CD14-positive monocyte (primary cell): Measurements from ENCODE around the gene EEFSEC. TPM values are rescaled to one million over a fixed set of nuclear protein-coding genes. Genes with fewer than 3 reads are reported as not detected.

Experiments used
- DNase-seq, 3 donors: peaks; one replicate each; pipeline ENCODE4 v3.0.0-alpha.2; 2011 to 2022
- H2AFZ ChIP-seq: 2 replicates; pipeline ENCODE4 v1.6.0; 2012; ENCODE audit warnings: mild to moderate bottlenecking, low read depth, low read length, inconsistent platforms; ENCODE audit not compliant: insufficient read depth, poor library complexity, severe bottlenecking
- H3K27ac ChIP-seq, 2 donors: 1 replicate in 1 of 2; 2 replicates in 1 of 2; pipeline ENCODE4 v1.5.1; 2012 to 2013; ENCODE audit warnings: low read length in 2 of 2, control low read depth in 1 of 2, inconsistent platforms in 1 of 2, low read depth in 1 of 2, mild to moderate bottlenecking in 1 of 2
- H3K27me3 ChIP-seq, 2 donors: one replicate each; pipeline versions ENCODE4 v1.6.0 to v1.6.1; 2011 to 2013; ENCODE audit warnings: low read length in 2 of 2; ENCODE audit not compliant: control insufficient read depth in 2 of 2, insufficient read depth in 2 of 2
- H3K36me3 ChIP-seq, 2 donors: replicated peaks in 1 of 2; 1 replicate in 1 of 2; 2 replicates in 1 of 2; pipeline versions ENCODE4 v1.5.1 to v1.6.1; 2012 to 2013; ENCODE audit warnings: low read length in 2 of 2, control low read depth in 1 of 2, inconsistent platforms in 1 of 2, mild to moderate bottlenecking in 1 of 2; ENCODE audit not compliant: insufficient read depth in 2 of 2, control insufficient read depth in 1 of 2
- H3K4me1 ChIP-seq, 2 donors: 1 replicate in 1 of 2; 2 replicates in 1 of 2; pipeline versions ENCODE4 v1.5.1 to v1.6.1; 2012 to 2013; ENCODE audit warnings: low read length in 2 of 2, control low read depth in 1 of 2, inconsistent platforms in 1 of 2, mild to moderate bottlenecking in 1 of 2, moderate library complexity in 1 of 2; ENCODE audit not compliant: insufficient read depth in 2 of 2, control insufficient read depth in 1 of 2
- H3K4me2 ChIP-seq: replicated peaks from 2 replicates; pipeline ENCODE3; 2012; ENCODE audit warnings: low read length, moderate library complexity, mild to moderate bottlenecking; ENCODE audit not compliant: poor library complexity, severe bottlenecking; ENCODE audit errors: extremely low read depth
- H3K4me3 ChIP-seq, 3 experiments: fragments of 200-600 bp in 1 of 3; sonication (generic) in 1 of 3; replicated peaks in 1 of 3; 1 replicate in 2 of 3; 2 replicates in 1 of 3; pipeline ENCODE4 v1.5.1; 2011 to 2013; ENCODE audit warnings: low read length in 3 of 3, mild to moderate bottlenecking in 3 of 3, control low read depth in 2 of 3, low read depth in 2 of 3, inconsistent platforms in 1 of 3, moderate library complexity in 1 of 3
- H3K79me2 ChIP-seq: 2 replicates; pipeline ENCODE4 v1.6.0; 2012; ENCODE audit warnings: mild to moderate bottlenecking, control low read depth, inconsistent platforms, low read length, moderate library complexity; ENCODE audit not compliant: insufficient read depth
- H3K9ac ChIP-seq: 2 replicates; pipeline ENCODE4 v1.6.0; 2017; ENCODE audit warnings: low read length, mild to moderate bottlenecking; ENCODE audit not compliant: insufficient read depth, poor library complexity, severe bottlenecking
- H3K9me3 ChIP-seq, 2 donors: replicated peaks in 1 of 2; 1 replicate in 1 of 2; 2 replicates in 1 of 2; pipeline versions ENCODE4 v1.5.1 to v1.6.1; 2012 to 2013; ENCODE audit warnings: low read length in 2 of 2, control low read depth in 1 of 2; ENCODE audit not compliant: control insufficient read depth in 1 of 2, insufficient read depth in 1 of 2
- H4K20me1 ChIP-seq: 2 replicates; pipeline ENCODE4 v1.6.0; 2012; ENCODE audit warnings: mild to moderate bottlenecking, low read length, control low read depth, moderate library complexity; ENCODE audit not compliant: insufficient read depth
- H3K27ac Mint-ChIP-seq, 7 donors: one replicate each; pipeline ENCODE4 v1.8.0; 2020; ENCODE audit warnings: mild to moderate bottlenecking in 7 of 7, mixed read lengths in 7 of 7, moderate library complexity in 6 of 7, inconsistent platforms in 2 of 7
- H3K27me3 Mint-ChIP-seq, 3 donors: one replicate each; pipeline ENCODE4 v1.8.0; 2021 to 2022; ENCODE audit warnings: low read depth in 3 of 3, mild to moderate bottlenecking in 3 of 3, mixed read lengths in 3 of 3, moderate library complexity in 3 of 3, inconsistent platforms in 1 of 3
- H3K36me3 Mint-ChIP-seq, 2 donors: one replicate each; pipeline ENCODE4 v1.8.0; 2020; ENCODE audit warnings: mixed read lengths in 2 of 2, inconsistent platforms in 1 of 2, mild to moderate bottlenecking in 1 of 2
- H3K4me1 Mint-ChIP-seq: one replicate; pipeline ENCODE4 v1.8.0; 2020; ENCODE audit warnings: mild to moderate bottlenecking, mixed read lengths
- H3K4me3 Mint-ChIP-seq, 2 donors: one replicate each; pipeline ENCODE4 v1.8.0; 2020; ENCODE audit warnings: mild to moderate bottlenecking in 2 of 2, mixed read lengths in 2 of 2, moderate library complexity in 1 of 2
- H3K9me3 Mint-ChIP-seq, 7 donors: one replicate each; pipeline ENCODE4 v1.8.0; 2020 to 2022; ENCODE audit warnings: mixed read lengths in 7 of 7, mild to moderate bottlenecking in 6 of 7, moderate library complexity in 6 of 7, inconsistent platforms in 2 of 7
- whole genome bisulfite sequencing: methylation state at CpG from one replicate; pipeline ENCODE4 v1.1.5; 2013; ENCODE audit warnings: missing lambda C conversion rate; ENCODE audit not compliant: insufficient coverage; 5-methylcytosine and 5-hydroxymethylcytosine counted together
- intact Hi-C, 2 donors: fragments of 100-400 bp; cut with micrococcal nuclease; formaldehyde crosslinking; loops; one replicate each; pipeline versions ENCODE4 v1.15.0 to v1.15.1; 2023
- polyA plus RNA-seq, 3 donors: library from polyadenylated mRNA; depleted of rRNA in 1 of 3; unstranded in 2 of 3; stranded (reverse) in 1 of 3; fragments of 300-500 nt in 2 of 3; fragments of >200 nt in 1 of 3; fragmentation: Illumina TruSeq in 2 of 3; gene quantifications; 1 replicate in 2 of 3; 2 replicates in 1 of 3; pipeline ENCODE4 v1.2.3, GENCODE V29; 2012 to 2021
- TF ChIP-seq, protein P1 (sequence below): fragments of 200-600 bp; IDR thresholded peaks from one replicate; pipeline ENCODE4 v1.8.0; 2022; ENCODE audit warnings: antibody characterized with exemption, mild to moderate bottlenecking

Gene EEFSEC
- polyA plus RNA-seq, 3 donors: 13.3 to 14.9 (median 14.9) TPM

DNA sequence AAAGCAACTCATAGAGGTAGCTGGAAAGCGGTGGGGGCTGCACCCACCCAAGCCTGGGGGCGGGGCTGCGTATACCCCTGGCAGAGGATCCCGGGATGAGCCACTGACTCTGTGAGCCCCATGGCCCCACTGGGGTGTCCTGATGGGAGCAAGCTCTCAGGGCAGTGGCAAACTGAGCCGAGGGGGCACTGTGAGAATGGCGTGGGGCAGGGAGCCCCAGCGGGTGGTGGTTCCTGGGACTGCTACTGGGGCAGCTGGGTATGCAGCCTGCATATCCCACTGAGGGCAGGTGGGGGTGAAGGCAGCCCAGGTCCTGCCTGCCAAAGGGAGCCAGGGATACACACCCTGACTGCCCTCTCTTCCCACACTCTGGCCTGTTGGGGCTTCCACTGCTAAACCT lies 254.0 kb downstream of the EEFSEC start:
- TF ChIP-seq, protein P1, sequence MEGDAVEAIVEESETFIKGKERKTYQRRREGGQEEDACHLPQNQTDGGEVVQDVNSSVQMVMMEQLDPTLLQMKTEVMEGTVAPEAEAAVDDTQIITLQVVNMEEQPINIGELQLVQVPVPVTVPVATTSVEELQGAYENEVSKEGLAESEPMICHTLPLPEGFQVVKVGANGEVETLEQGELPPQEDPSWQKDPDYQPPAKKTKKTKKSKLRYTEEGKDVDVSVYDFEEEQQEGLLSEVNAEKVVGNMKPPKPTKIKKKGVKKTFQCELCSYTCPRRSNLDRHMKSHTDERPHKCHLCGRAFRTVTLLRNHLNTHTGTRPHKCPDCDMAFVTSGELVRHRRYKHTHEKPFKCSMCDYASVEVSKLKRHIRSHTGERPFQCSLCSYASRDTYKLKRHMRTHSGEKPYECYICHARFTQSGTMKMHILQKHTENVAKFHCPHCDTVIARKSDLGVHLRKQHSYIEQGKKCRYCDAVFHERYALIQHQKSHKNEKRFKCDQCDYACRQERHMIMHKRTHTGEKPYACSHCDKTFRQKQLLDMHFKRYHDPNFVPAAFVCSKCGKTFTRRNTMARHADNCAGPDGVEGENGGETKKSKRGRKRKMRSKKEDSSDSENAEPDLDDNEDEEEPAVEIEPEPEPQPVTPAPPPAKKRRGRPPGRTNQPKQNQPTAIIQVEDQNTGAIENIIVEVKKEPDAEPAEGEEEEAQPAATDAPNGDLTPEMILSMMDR: no peak
- H3K9ac ChIP-seq: no peak overlapping the region
- no peak overlapping the region for H3K27ac Mint-ChIP-seq

DNA sequence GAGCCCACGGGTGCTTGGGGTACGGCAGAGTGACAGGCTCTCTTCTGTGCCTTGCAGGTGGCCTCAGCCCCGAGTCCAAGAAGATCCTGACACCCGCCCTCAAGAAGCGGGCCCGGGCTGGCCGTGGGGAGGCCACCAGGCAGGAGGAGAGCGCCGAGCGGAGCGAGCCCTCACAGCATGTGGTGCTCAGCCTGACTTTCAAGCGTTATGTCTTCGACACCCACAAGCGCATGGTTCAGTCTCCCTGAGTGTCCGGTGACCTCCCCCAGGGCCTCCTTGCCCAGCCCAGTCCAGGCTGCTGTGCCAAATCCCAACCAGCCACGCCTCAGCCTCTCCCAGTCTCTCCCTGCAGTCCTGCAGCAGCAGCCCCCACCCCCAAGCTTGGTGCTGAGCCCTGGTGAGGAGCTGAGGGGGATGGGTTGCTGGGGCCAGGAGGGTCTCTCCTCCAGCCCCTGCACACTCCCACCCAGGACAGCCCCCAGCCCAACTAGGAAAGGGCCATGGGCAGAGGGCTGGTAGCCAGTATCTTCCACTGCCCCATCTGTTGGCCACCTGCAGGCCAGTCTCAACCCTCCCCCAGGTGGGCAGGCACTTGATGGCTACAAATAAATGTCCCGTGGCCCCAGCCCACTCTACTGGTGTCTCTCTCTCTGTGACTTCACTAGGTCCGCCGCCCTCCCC lies 254.9 kb downstream of the EEFSEC start:
- Histone ChIP-seq H3K27ac (no peak overlapping the region), H3K9ac (no peak overlapping the region), H4K20me1 (no peaks in the 10 kb centered on the region), H3K36me3 (peaks cover 0 to 7% of the 10 kb centered on the region in 2 donors), H3K9me3 (no peaks in the 10 kb centered on the region), H3K4me1 (no peaks in the 10 kb centered on the region), H3K79me2 (no peaks in the 10 kb centered on the region), H3K27me3 (no peaks in the 10 kb centered on the region), H3K4me2 (no peak overlapping the region), H3K4me3 (no peak overlapping the region), H2AFZ (no peak overlapping the region)
- intact Hi-C loops: no loop called here
- no peak for DNase-seq
- no peak overlapping the region for H3K4me3 Mint-ChIP-seq
- H3K4me1 Mint-ChIP-seq: peaks cover 5% of the 10 kb centered on the region
- H3K36me3 Mint-ChIP-seq: peaks cover 11 to 13% of the 10 kb centered on the region in 2 donors
- H3K27ac Mint-ChIP-seq: peak overlapping the region in 2 of 7 donors; percentile 72
- no peaks in the 10 kb centered on the region for H3K9me3 Mint-ChIP-seq
- H3K27me3 Mint-ChIP-seq: peaks cover 0 to 4% (median 2%) of the 10 kb centered on the region in 3 donors
- TF ChIP-seq, protein P1: no peak
- WGBS: 98% methylated on average over 18 of the region's 19 CpGs

More for the DNA sequence above, 254.0 kb downstream of the EEFSEC start:
- H3K4me1 Mint-ChIP-seq: no peaks in the 10 kb centered on the region
- no peaks in the 10 kb centered on the region for H3K9me3 ChIP-seq
- H3K79me2 ChIP-seq: no peaks in the 10 kb centered on the region
- peaks cover 11 to 13% of the 10 kb centered on the region in 2 donors for H3K36me3 Mint-ChIP-seq
- H3K27me3 Mint-ChIP-seq: peaks cover 0 to 4% (median 0%) of the 10 kb centered on the region in 3 donors
- 97% methylated on average over 7 of the region's 7 CpGs for WGBS
- intact Hi-C loops: no loop called here
- H4K20me1 ChIP-seq: no peaks in the 10 kb centered on the region
- H3K27ac ChIP-seq: no peak overlapping the region
- no peak overlapping the region for H3K4me3 ChIP-seq
- H3K4me3 Mint-ChIP-seq: no peak overlapping the region
- no peak for DNase-seq
- H3K4me1 ChIP-seq: no peaks in the 10 kb centered on the region
- no peaks in the 10 kb centered on the region for H3K27me3 ChIP-seq
- peaks cover 0 to 7% of the 10 kb centered on the region in 2 donors for H3K36me3 ChIP-seq
- H2AFZ ChIP-seq: no peak overlapping the region
- H3K9me3 Mint-ChIP-seq: no peaks in the 10 kb centered on the region
- no peak overlapping the region for H3K4me2 ChIP-seq
